ENCODE measurements around the gene MIXL1.

GRCh38 chr1:226276077-226276682 lies 52.7 kb downstream of the MIXL1 start:
- TF ChIP-seq CTCF (IDR thresholded peaks at IDR 0.05) (no peak), POLR2AphosphoS5 (IDR thresholded peaks at IDR 0.05) (no peak), POLR2A (IDR thresholded peaks at IDR 0.05) (no peak)
